Measurements from ENCODE around the gene MGRN1. TPM values are rescaled to one million over a fixed set of nuclear protein-coding genes. Genes with fewer than 3 reads are reported as not detected.

Gene MGRN1
- total and polyA plus RNA-seq, 8 donors: 13.2 to 469 (median 56.1) TPM

DNA sequence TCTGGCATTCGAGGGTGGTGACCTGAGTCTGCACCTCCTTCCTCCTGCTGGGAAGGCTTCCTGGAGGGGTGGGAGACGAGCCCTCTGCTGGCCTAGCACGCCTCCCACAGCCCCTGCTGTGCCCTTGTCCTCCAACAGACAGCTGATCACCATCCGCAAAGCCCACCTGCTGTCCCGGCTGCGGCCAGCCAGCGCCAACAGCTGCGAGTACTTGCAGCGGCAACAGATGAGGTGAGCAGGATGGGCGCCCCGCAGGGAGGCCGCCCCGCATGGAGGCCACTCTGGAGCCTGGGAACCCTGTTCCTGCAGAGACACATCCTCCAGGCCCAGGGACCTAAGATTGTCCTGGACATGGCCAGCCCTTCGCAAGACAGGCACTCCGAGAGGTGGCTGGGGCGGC lies 31.5 kb upstream of the MGRN1 start:
- no peak for DNase-seq
- intact Hi-C loops (cut with DNase I; ENCODE audit: low total_unique reads): no loop called here
- H3K27me3 ChIP-seq: peaks cover 0 to 5% (median 0%) of the 10 kb centered on the region in 3 donors

GRCh38 chr16:4594433-4595410 lies 29.9 kb upstream of the MGRN1 start:
- intact Hi-C loops (cut with DNase I; ENCODE audit: low total_unique reads): no loop called here
- Histone ChIP-seq H3K36me3 (no peaks in the 10 kb centered on the region), H3K9me3 (no peaks in the 10 kb centered on the region), H3K4me1 (peaks cover 0 to 6% (median 2%) of the 10 kb centered on the region in 4 donors), H3K27me3 (peaks cover 0 to 7% (median 0%) of the 10 kb centered on the region in 3 donors), H3K27ac (no peak overlapping the region), H3K4me3 (no peak overlapping the region)
- DNase-seq: no peak
- TF ChIP-seq POLR2A (IDR thresholded peaks at IDR 0.05) (no peak), POLR2AphosphoS5 (IDR thresholded peaks at IDR 0.05) (no peak), EP300 (IDR thresholded peaks at IDR 0.05) (no peak), CTCF (IDR thresholded peaks at IDR 0.05) (no peak)
- 88 to 93% (median 92%) methylated on average over 34 to 38 of the region's 38 CpGs for WGBS, 5 donors

More for the DNA sequence above, 31.5 kb upstream of the MGRN1 start:
- TF ChIP-seq POLR2AphosphoS5 (IDR thresholded peaks at IDR 0.05) (no peak), CTCF (IDR thresholded peaks at IDR 0.05) (no peak), POLR2A (IDR thresholded peaks at IDR 0.05) (no peak), EP300 (IDR thresholded peaks at IDR 0.05) (no peak)
- Histone ChIP-seq H3K27ac (no peak overlapping the region), H3K9me3 (peaks cover 0 to 6% (median 4%) of the 10 kb centered on the region in 4 donors), H3K4me1 (peaks cover 0 to 6% (median 2%) of the 10 kb centered on the region in 4 donors), H3K36me3 (no peaks in the 10 kb centered on the region), H3K4me3 (no peak overlapping the region)
- 66 to 88% (median 73%) methylated on average over 15 to 16 of the region's 16 CpGs for WGBS, 5 donors

DNA sequence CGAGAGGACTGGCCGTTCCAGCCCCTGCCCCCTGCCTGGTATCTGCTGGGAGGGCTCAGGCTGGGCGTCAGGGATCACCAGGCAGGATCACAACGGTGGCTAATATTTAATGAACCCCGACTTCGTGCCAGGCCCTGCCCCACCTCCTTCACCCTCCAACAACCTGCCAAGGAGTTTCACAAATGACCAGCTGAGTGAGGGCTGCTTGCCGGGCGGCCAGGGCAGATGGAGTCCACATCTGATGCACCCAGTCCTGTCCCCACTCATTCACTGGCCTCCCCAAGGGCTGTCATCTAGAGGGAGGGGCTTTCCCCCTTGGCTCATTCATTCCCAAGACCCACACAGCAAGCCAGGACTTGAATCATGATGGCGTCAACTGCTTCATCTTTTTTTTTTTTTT lies 27.5 kb upstream of the MGRN1 start:
- WGBS, 5 donors: 26 to 39% (median 33%) methylated on average over 9 of the region's 9 CpGs
- peak in 1 of 2 donors; percentile 46 for DNase-seq
- TF ChIP-seq CTCF (IDR thresholded peaks at IDR 0.05) (no peak), EP300 (IDR thresholded peaks at IDR 0.05) (no peak), POLR2AphosphoS5 (IDR thresholded peaks at IDR 0.05) (no peak), POLR2A (IDR thresholded peaks at IDR 0.05) (no peak)
- H3K9me3 ChIP-seq: no peaks in the 10 kb centered on the region
- peaks cover 0 to 20% (median 0%) of the 10 kb centered on the region in 3 donors for H3K27me3 ChIP-seq
- no peak overlapping the region for H3K27ac ChIP-seq
- intact Hi-C loops (cut with DNase I; ENCODE audit: low total_unique reads): no loop called here
- H3K36me3 ChIP-seq: no peaks in the 10 kb centered on the region
- peaks cover 0 to 22% (median 13%) of the 10 kb centered on the region in 4 donors for H3K4me1 ChIP-seq
- H3K4me3 ChIP-seq: no peak overlapping the region

GRCh38 chr16:4599037-4599436 lies 25.6 kb upstream of the MGRN1 start:
- 87 to 92% (median 90%) methylated on average over 7 to 10 of the region's 10 CpGs for WGBS, 5 donors
- peaks cover 0 to 33% (median 19%) of the 10 kb centered on the region in 4 donors for H3K4me1 ChIP-seq
- H3K4me3 ChIP-seq: no peak overlapping the region
- intact Hi-C loops (cut with DNase I; ENCODE audit: low total_unique reads): no loop called here
- H3K9me3 ChIP-seq: no peaks in the 10 kb centered on the region
- DNase-seq: no peak
- no peaks in the 10 kb centered on the region for H3K36me3 ChIP-seq
- peaks cover 0 to 26% (median 0%) of the 10 kb centered on the region in 3 donors for H3K27me3 ChIP-seq
- H3K27ac ChIP-seq: no peak overlapping the region
- TF ChIP-seq POLR2A (IDR thresholded peaks at IDR 0.05) (no peak), CTCF (IDR thresholded peaks at IDR 0.05) (no peak), POLR2AphosphoS5 (IDR thresholded peaks at IDR 0.05) (no peak), EP300 (IDR thresholded peaks at IDR 0.05) (no peak)
